K562 (cell line): Measurements from ENCODE around the gene ZC3H12A. TPM values are rescaled to one million over a fixed set of nuclear protein-coding genes. Genes with fewer than 3 reads are reported as not detected.
A peak's percentile ranks its signal among the peaks of the same experiment; 100 is the strongest.

ENCODE experiments used
- ARID2 ChIP-seq: fragments of 450-650 bp; IDR thresholded peaks from 2 replicates; pipeline ENCODE4 v1.6.1; 2017; ENCODE audit warnings: antibody characterized with exemption, mild to moderate bottlenecking
- CREB5 ChIP-seq: fragments of 250-450 bp; sonication (Bioruptor Pico); IDR thresholded peaks from 2 replicates; pipeline ENCODE4 v1.5.0; 2020; ENCODE audit warnings: mild to moderate bottlenecking
- CREBBP ChIP-seq: IDR thresholded peaks from one replicate; pipeline ENCODE4 v1.6.1; 2012; ENCODE audit warnings: low read depth, mild to moderate bottlenecking, control low read depth, inconsistent platforms, low read length
- CTBP1 ChIP-seq: fragments of 450-650 bp; IDR thresholded peaks from 2 replicates; pipeline ENCODE4 v1.6.1; 2016; ENCODE audit warnings: borderline replicate concordance
- CXXC5 ChIP-seq: fragments of 250-450 bp; sonication (Bioruptor Pico); IDR thresholded peaks from 2 replicates; pipeline ENCODE4 v1.8.0; 2022; ENCODE audit warnings: inconsistent platforms, mild to moderate bottlenecking, moderate library complexity
- ELF1 ChIP-seq: fragments of 200-800 bp; sonication (Bioruptor generic); IDR thresholded peaks from 2 replicates; pipeline ENCODE4 v1.6.1; 2016; ENCODE audit warnings: missing genetic modification characterization, missing compliant biosample characterization
- ELF2 ChIP-seq: fragments of 250-450 bp; sonication (Bioruptor Pico); IDR thresholded peaks from 2 replicates; pipeline ENCODE4 v1.5.0; 2021; ENCODE audit warnings: mild to moderate bottlenecking
- EP400 ChIP-seq: fragments of 450-650 bp; IDR thresholded peaks from 2 replicates; pipeline ENCODE4 v1.6.1; 2017; ENCODE audit warnings: antibody characterized with exemption, mild to moderate bottlenecking, moderate library complexity
- EZH2 ChIP-seq: IDR thresholded peaks from 2 replicates; pipeline ENCODE4 v1.6.1; 2012; ENCODE audit warnings: low read depth, mild to moderate bottlenecking, inconsistent platforms, low read length, borderline replicate concordance
- GATA2 ChIP-seq: sonication (generic); formaldehyde crosslinking; IDR thresholded peaks from 2 replicates; pipeline ENCODE4 v1.4.0; 2020; ENCODE audit warnings: mild to moderate bottlenecking, missing genetic modification reagents
- HMG20B ChIP-seq: fragments of 250-450 bp; sonication (Bioruptor Pico); IDR thresholded peaks from 2 replicates; pipeline ENCODE4 v1.5.0; 2021; ENCODE audit warnings: mild to moderate bottlenecking
- KLF16 ChIP-seq: IDR thresholded peaks from 2 replicates; pipeline ENCODE4 v1.6.1; 2016; ENCODE audit warnings: antibody characterized with exemption
- NCOA2 ChIP-seq, 2 experiments: fragments of 450-650 bp; IDR thresholded peaks; 2 replicates each; pipeline ENCODE4 v1.6.1; 2018; ENCODE audit warnings: mild to moderate bottlenecking in 2 of 2, moderate library complexity in 1 of 2; ENCODE audit not compliant: partially characterized antibody in 2 of 2
- NFE2 ChIP-seq: IDR thresholded peaks from 2 replicates; pipeline ENCODE4 v1.6.1; 2014; ENCODE audit warnings: antibody characterized with exemption, low read depth
- PPARD ChIP-seq: fragments of 250-450 bp; sonication (Bioruptor Pico); IDR thresholded peaks from 2 replicates; pipeline ENCODE4 v1.8.0; 2022; ENCODE audit warnings: inconsistent platforms, mild to moderate bottlenecking, moderate library complexity
- PURB ChIP-seq: sonication (generic); formaldehyde crosslinking; IDR thresholded peaks from 2 replicates; pipeline ENCODE4 v1.9.0; 2021; ENCODE audit warnings: low read depth, mild to moderate bottlenecking, missing genetic modification reagents
- STAT6 ChIP-seq: sonication (generic); formaldehyde crosslinking; IDR thresholded peaks from 2 replicates; pipeline ENCODE4 v1.8.1; 2023; ENCODE audit warnings: mild to moderate bottlenecking, missing genetic modification reagents
- TRIM28 ChIP-seq: fragments of 450-650 bp; IDR thresholded peaks from 2 replicates; pipeline ENCODE4 v1.6.1; 2017
- XRCC3 ChIP-seq: fragments of 450-650 bp; IDR thresholded peaks from 2 replicates; pipeline ENCODE4 v1.6.1; 2017; ENCODE audit warnings: mild to moderate bottlenecking, moderate library complexity
- YBX1 ChIP-seq: fragments of 450-650 bp; IDR thresholded peaks from 2 replicates; pipeline ENCODE4 v1.7.1; 2016; ENCODE audit warnings: mild to moderate bottlenecking
- ZBTB43 ChIP-seq: sonication (generic); formaldehyde crosslinking; IDR thresholded peaks from 2 replicates; pipeline ENCODE4 v1.8.0; 2023; ENCODE audit warnings: mild to moderate bottlenecking, missing genetic modification reagents
- ZBTB7A ChIP-seq: IDR thresholded peaks from 2 replicates; pipeline ENCODE4 v1.6.1; 2011; ENCODE audit warnings: low read depth, mild to moderate bottlenecking, low read length, moderate library complexity, borderline replicate concordance; ENCODE audit not compliant: control insufficient read depth
- ZC3H4 ChIP-seq: sonication (generic); formaldehyde crosslinking; IDR thresholded peaks from 2 replicates; pipeline ENCODE4 v1.9.0; 2021; ENCODE audit warnings: missing genetic modification reagents, borderline replicate concordance
- ZNF121 ChIP-seq: sonication (generic); formaldehyde crosslinking; conservative IDR thresholded peaks from 2 replicates; pipeline ENCODE4 v1.8.0; 2022; ENCODE audit warnings: missing genetic modification reagents
- ZNF431 ChIP-seq: sonication (generic); formaldehyde crosslinking; IDR thresholded peaks from 2 replicates; pipeline ENCODE4 v1.8.0; 2022; ENCODE audit warnings: mild to moderate bottlenecking, missing genetic modification reagents
- ZNF707 ChIP-seq: fragments of 250-450 bp; sonication (Bioruptor Pico); conservative IDR thresholded peaks from 2 replicates; pipeline ENCODE4 v1.8.0; 2022; ENCODE audit warnings: inconsistent platforms, mild to moderate bottlenecking, moderate library complexity
- polyA plus RNA-seq, 8 experiments: library from polyadenylated mRNA; depleted of rRNA in 4 of 8; stranded (reverse) in 5 of 8; unstranded in 3 of 8; fragments of >200 nt; fragmentation: Nextera tagmentation in 2 of 8; fragmentation: Illumina TruSeq in 1 of 8; extraction: Ambion mirVana in 2 of 8; extraction: Trizol in 1 of 8; gene quantifications; 2 replicates each; pipeline versions ENCODE4 v1.2.1 to v1.2.3, GENCODE V29; 2011 to 2014; ENCODE audit warnings: inconsistent platforms in 1 of 8, missing spikeins in 1 of 8
- total RNA-seq, 7 experiments: library from RNA; depleted of rRNA in 6 of 7; stranded (reverse); fragments of >200 nt in 6 of 7; fragmentation: Illumina TruSeq in 2 of 7; extraction: Trizol in 2 of 7; gene quantifications; 2 replicates each; pipeline versions ENCODE4 v1.2.1 to v1.2.3, GENCODE V29; 2011 to 2021; ENCODE audit warnings: low replicate concordance in 1 of 7

The ZC3H12A gene
- total and polyA plus RNA-seq, 9 of the 15 experiments (the other 6 are each of a cell fraction or from before 2014, with no cell fraction given): 0.14 to 9.4 (median 6.7) TPM

GRCh38 chr1:37479255-37480124, 5.1 kb downstream of the ZC3H12A start (continued):
- TF ChIP-seq NFE2: peak; percentile 65
- TF ChIP-seq GATA2 (CRISPR knock-in tag): no peak
- no peak for TF ChIP-seq NCOA2 (IDR thresholded peaks at IDR 0.05; ENCODE audit: partially characterized antibody in 2 of 2)
- no peak for TF ChIP-seq YBX1
- no peak for TF ChIP-seq ZNF707
- TF ChIP-seq EP400: peak; percentile 92
- peak; percentile 85; the same call in 1 of the 2 replicates for TF ChIP-seq CTBP1
- TF ChIP-seq CREBBP: no peak
- no peak for TF ChIP-seq STAT6 (CRISPR knock-in tag)
- TF ChIP-seq EZH2: no peak
- no peak for TF ChIP-seq HMG20B (CRISPR knock-in tag)
- no peak for TF ChIP-seq PPARD
- TF ChIP-seq ZBTB43 (CRISPR knock-in tag): peak; percentile 60; the same call in 1 of the 2 replicates
- TF ChIP-seq ELF1 (tag): no peak
- TF ChIP-seq XRCC3: no peak
- no peak for TF ChIP-seq PURB (CRISPR knock-in tag)
- TF ChIP-seq ZNF121: no peak
- TF ChIP-seq ARID2: no peak
- peak; percentile 59 for TF ChIP-seq CXXC5
- peak; percentile 56 for TF ChIP-seq ZBTB7A
- TF ChIP-seq CREB5 (CRISPR knock-in tag): no peak
- no peak for TF ChIP-seq TRIM28
- no peak for TF ChIP-seq ELF2 (CRISPR knock-in tag)
- TF ChIP-seq ZNF431: no peak
- no peak for TF ChIP-seq ZC3H4
- TF ChIP-seq KLF16: peak; percentile 99
